ENCODE measurements around the gene SLC35A1. TPM values are rescaled to one million over a fixed set of nuclear protein-coding genes. Genes with fewer than 3 reads are reported as not detected.
A peak's percentile ranks its signal among the peaks of the same experiment; 100 is the strongest.

Gene SLC35A1
- 5.5 TPM for polyA plus RNA-seq (2013, experiment 1 of 2)
- polyA plus RNA-seq (2013, experiment 2 of 2) = 8.2 TPM

GRCh38 chr6:87472525-87473418 is at the start of gene SLC35A1:
SLC35A1 (plus strand) TSS chr6:87472974; CDS start chr6:87473004, 30 bp downstream.
- Histone ChIP-seq H3K27me3 (ENCODE audit: insufficient read depth, low read length) (no peaks in the 10 kb centered on the region), H3K9ac (ENCODE audit: low read depth, low read length) (peak within 1 kb of the TSS; percentile 68), H3K4me3 (ENCODE audit: low read length) (peak within 1 kb of the TSS; percentile 83), H3K4me1 (ENCODE audit: insufficient read depth, low read length) (peaks cover 6% of the 10 kb centered on the region; the same call in 1 of the 2 replicates), H3K36me3 (ENCODE audit: insufficient read depth, low read length) (0 out of 2 replicates have a peak, but pooled peaks cover 2% of the 10 kb centered on the region), H3K27ac (ENCODE audit: low read depth, low read length) (peak within 1 kb of the TSS; percentile 73), H3K9me3 (ENCODE audit: insufficient read depth, low read depth, low read length) (no peaks in the 10 kb centered on the region)
- under 1% methylated on average over 70 of the region's 70 CpGs for WGBS

DNA sequence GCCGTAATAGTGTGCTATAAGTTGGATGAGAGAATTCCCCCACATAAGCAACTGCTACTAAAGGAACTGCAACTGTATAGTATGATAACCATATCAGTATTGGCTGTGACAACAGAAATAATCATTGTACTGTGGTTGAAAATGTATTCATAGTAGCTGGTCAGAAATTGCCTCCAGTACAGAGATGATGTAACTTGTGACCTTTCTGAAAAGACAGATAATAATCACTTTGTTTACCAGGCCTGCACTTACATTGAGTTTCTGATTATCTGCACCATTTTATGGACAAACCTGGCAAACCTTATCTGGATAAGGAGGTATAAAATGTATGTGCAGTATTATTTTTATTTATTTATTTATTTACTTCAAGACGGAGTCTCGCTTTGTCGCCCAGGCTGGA is 46.0 kb upstream of the SLC35A1 start:
- no peak overlapping the region for H3K9ac ChIP-seq (ENCODE audit: low read depth, low read length)
- no peaks in the 10 kb centered on the region for H3K36me3 ChIP-seq (ENCODE audit: insufficient read depth, low read length)
- no peak overlapping the region for H3K27ac ChIP-seq (ENCODE audit: low read depth, low read length)
- no peaks in the 10 kb centered on the region for H3K9me3 ChIP-seq (ENCODE audit: insufficient read depth, low read depth, low read length)
- no peaks in the 10 kb centered on the region for H3K4me1 ChIP-seq (ENCODE audit: insufficient read depth, low read length)
- no peaks in the 10 kb centered on the region for H3K27me3 ChIP-seq (ENCODE audit: insufficient read depth, low read length)
- no peak overlapping the region for H3K4me3 ChIP-seq (ENCODE audit: low read length)
- 94% methylated on average over 3 of the region's 4 CpGs for WGBS

GRCh38 chr6:87430499-87430898 is 42.3 kb upstream of the SLC35A1 start:
- Histone ChIP-seq H3K9me3 (ENCODE audit: insufficient read depth, low read depth, low read length) (no peaks in the 10 kb centered on the region), H3K9ac (ENCODE audit: low read depth, low read length) (no peak overlapping the region), H3K36me3 (ENCODE audit: insufficient read depth, low read length) (no peaks in the 10 kb centered on the region), H3K4me1 (ENCODE audit: insufficient read depth, low read length) (no peaks in the 10 kb centered on the region), H3K4me3 (ENCODE audit: low read length) (no peak overlapping the region), H3K27me3 (ENCODE audit: insufficient read depth, low read length) (no peaks in the 10 kb centered on the region), H3K27ac (ENCODE audit: low read depth, low read length) (no peak overlapping the region)
- WGBS = 86% methylated on average over 3 of the region's 3 CpGs

- Histone ChIP-seq H3K9ac (ENCODE audit: low read depth, low read length) (no peak overlapping the region), H3K4me1 (ENCODE audit: insufficient read depth, low read length) (no peaks in the 10 kb centered on the region), H3K4me3 (ENCODE audit: low read length) (no peak overlapping the region), H3K36me3 (ENCODE audit: insufficient read depth, low read length) (no peaks in the 10 kb centered on the region), H3K27ac (ENCODE audit: low read depth, low read length) (no peak overlapping the region), H3K9me3 (ENCODE audit: insufficient read depth, low read depth, low read length) (no peaks in the 10 kb centered on the region), H3K27me3 (ENCODE audit: insufficient read depth, low read length) (no peaks in the 10 kb centered on the region)
- 91% methylated on average over 5 of the region's 5 CpGs for WGBS
Observed at GRCh38 chr6:87431263-87431662, 41.5 kb upstream of the SLC35A1 start.

GRCh38 chr6:87436435-87436834 is 36.3 kb upstream of the SLC35A1 start:
- Histone ChIP-seq H3K9me3 (ENCODE audit: insufficient read depth, low read depth, low read length) (no peaks in the 10 kb centered on the region), H3K4me1 (ENCODE audit: insufficient read depth, low read length) (no peaks in the 10 kb centered on the region), H3K27me3 (ENCODE audit: insufficient read depth, low read length) (no peaks in the 10 kb centered on the region), H3K4me3 (ENCODE audit: low read length) (no peak overlapping the region), H3K27ac (ENCODE audit: low read depth, low read length) (no peak overlapping the region), H3K36me3 (ENCODE audit: insufficient read depth, low read length) (no peaks in the 10 kb centered on the region), H3K9ac (ENCODE audit: low read depth, low read length) (no peak overlapping the region)
- WGBS = 24% methylated on average over 4 of the region's 4 CpGs

GRCh38 chr6:87441711-87442110 is 31.1 kb upstream of the SLC35A1 start:
- Histone ChIP-seq H3K9ac (ENCODE audit: low read depth, low read length) (no peak overlapping the region), H3K27ac (ENCODE audit: low read depth, low read length) (no peak overlapping the region), H3K4me3 (ENCODE audit: low read length) (no peak overlapping the region), H3K27me3 (ENCODE audit: insufficient read depth, low read length) (no peaks in the 10 kb centered on the region), H3K36me3 (ENCODE audit: insufficient read depth, low read length) (no peaks in the 10 kb centered on the region), H3K4me1 (ENCODE audit: insufficient read depth, low read length) (peaks cover 12% of the 10 kb centered on the region), H3K9me3 (ENCODE audit: insufficient read depth, low read depth, low read length) (no peaks in the 10 kb centered on the region)
- WGBS = 93% methylated on average over 5 of the region's 5 CpGs

DNA sequence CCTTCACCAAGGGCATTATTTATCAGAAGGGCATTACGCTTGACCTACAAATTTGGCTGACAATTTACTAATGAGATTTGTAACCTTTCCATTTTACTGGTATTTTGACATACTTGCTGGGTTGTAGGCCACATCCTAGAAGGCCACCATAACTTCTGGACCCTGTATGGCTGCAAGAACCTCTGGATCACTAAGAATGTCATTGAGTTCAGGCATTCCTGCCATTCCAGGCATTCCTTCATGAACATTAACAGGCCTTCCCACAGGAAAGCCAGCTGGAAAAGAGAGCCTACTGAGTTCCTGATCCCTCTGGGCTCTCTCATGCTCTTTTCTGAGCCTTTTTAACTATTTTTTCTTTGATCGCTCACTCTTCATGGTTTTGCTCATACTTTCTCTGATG is 28.4 kb upstream of the SLC35A1 start:
- Histone ChIP-seq H3K27ac (ENCODE audit: low read depth, low read length) (peak overlapping the region; percentile 82), H3K36me3 (ENCODE audit: insufficient read depth, low read length) (no peaks in the 10 kb centered on the region), H3K9ac (ENCODE audit: low read depth, low read length) (no peak overlapping the region), H3K4me3 (ENCODE audit: low read length) (no peak overlapping the region), H3K4me1 (ENCODE audit: insufficient read depth, low read length) (peaks cover 12% of the 10 kb centered on the region), H3K27me3 (ENCODE audit: insufficient read depth, low read length) (no peaks in the 10 kb centered on the region), H3K9me3 (ENCODE audit: insufficient read depth, low read depth, low read length) (no peaks in the 10 kb centered on the region)
- 94% methylated on average over 2 of the region's 2 CpGs for WGBS

DNA sequence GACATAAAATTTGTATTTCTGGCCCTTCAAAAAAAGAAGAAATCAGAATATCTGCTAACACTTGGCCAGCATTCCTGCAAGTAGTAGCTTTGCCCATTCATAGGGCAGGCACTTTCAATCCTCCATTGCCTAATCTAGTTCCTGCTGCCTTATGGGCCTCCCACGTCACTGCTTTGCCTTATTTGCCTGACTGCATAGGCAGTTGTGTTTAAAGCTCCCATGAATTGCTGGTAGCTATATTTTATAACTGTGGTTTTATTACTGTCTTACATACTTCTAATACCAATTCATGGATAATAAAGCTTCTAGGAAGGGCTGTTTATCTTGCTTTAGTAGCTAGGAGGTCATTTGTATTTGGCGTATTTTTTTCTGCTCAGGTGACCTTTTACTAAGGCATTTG is 7.7 kb upstream of the SLC35A1 start:
- WGBS = 91% methylated on average over 2 of the region's 2 CpGs
- no peak overlapping the region for H3K4me3 ChIP-seq (ENCODE audit: low read length)
- H3K27ac ChIP-seq (ENCODE audit: low read depth, low read length) = no peak overlapping the region
- no peaks in the 10 kb centered on the region for H3K4me1 ChIP-seq (ENCODE audit: insufficient read depth, low read length)
- no peaks in the 10 kb centered on the region for H3K27me3 ChIP-seq (ENCODE audit: insufficient read depth, low read length)
- H3K9me3 ChIP-seq (ENCODE audit: insufficient read depth, low read depth, low read length) = no peaks in the 10 kb centered on the region
- no peaks in the 10 kb centered on the region for H3K36me3 ChIP-seq (ENCODE audit: insufficient read depth, low read length)
- H3K9ac ChIP-seq (ENCODE audit: low read depth, low read length) = no peak overlapping the region

DNA sequence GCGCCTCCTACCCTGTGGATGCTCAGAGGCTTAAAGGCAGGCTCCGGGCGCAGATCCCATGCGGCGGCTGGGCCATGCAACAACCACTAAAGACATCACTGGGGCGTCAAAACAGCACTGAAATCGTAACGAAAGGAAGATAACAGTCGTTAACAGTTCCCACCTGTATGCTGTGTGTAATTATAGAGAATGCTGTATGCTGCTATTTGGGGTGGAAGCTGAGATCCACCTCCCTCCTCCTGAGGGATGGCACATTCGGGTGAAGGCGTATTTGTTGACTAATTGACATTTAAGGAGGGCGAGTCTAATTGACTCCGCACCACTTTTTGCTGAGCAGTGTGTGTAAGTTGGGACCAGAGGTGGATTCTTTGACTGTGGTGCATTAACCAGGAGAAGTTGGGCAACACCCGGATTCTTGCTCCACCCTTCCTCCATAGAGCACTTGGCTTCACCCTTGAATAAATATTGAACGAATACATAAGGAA is 687 bp downstream of the SLC35A1 start:
- peak overlapping the region; percentile 44; the same call in 1 of the 2 replicates for H3K9ac ChIP-seq (ENCODE audit: low read depth, low read length)
- no peaks in the 10 kb centered on the region for H3K27me3 ChIP-seq (ENCODE audit: insufficient read depth, low read length)
- no peaks in the 10 kb centered on the region; the same call in 1 of the 2 replicates for H3K9me3 ChIP-seq (ENCODE audit: insufficient read depth, low read depth, low read length)
- H3K4me1 ChIP-seq (ENCODE audit: insufficient read depth, low read length) = peaks cover 6% of the 10 kb centered on the region; the same call in 1 of the 2 replicates
- 9% methylated on average over 15 of the region's 15 CpGs for WGBS
- H3K36me3 ChIP-seq (ENCODE audit: insufficient read depth, low read length) = 0 out of 2 replicates have a peak, but pooled peaks cover 5% of the 10 kb centered on the region
- H3K4me3 ChIP-seq (ENCODE audit: low read length) = peak overlapping the region; percentile 83
- H3K27ac ChIP-seq (ENCODE audit: low read depth, low read length) = no peak overlapping the region

- Histone ChIP-seq H3K9me3 (ENCODE audit: insufficient read depth, low read depth, low read length) (no peaks in the 10 kb centered on the region; the same call in 1 of the 2 replicates), H3K27ac (ENCODE audit: low read depth, low read length) (no peak overlapping the region), H3K4me3 (ENCODE audit: low read length) (no peak overlapping the region), H3K4me1 (ENCODE audit: insufficient read depth, low read length) (peaks cover 6% of the 10 kb centered on the region), H3K27me3 (ENCODE audit: insufficient read depth, low read length) (no peaks in the 10 kb centered on the region), H3K9ac (ENCODE audit: low read depth, low read length) (no peak overlapping the region), H3K36me3 (ENCODE audit: insufficient read depth, low read length) (0 out of 2 replicates have a peak, but pooled peaks cover 8% of the 10 kb centered on the region)
- WGBS = 100% methylated on average over 3 of the region's 3 CpGs
Observed at GRCh38 chr6:87481931-87482330, 9.2 kb downstream of the SLC35A1 start.

DNA sequence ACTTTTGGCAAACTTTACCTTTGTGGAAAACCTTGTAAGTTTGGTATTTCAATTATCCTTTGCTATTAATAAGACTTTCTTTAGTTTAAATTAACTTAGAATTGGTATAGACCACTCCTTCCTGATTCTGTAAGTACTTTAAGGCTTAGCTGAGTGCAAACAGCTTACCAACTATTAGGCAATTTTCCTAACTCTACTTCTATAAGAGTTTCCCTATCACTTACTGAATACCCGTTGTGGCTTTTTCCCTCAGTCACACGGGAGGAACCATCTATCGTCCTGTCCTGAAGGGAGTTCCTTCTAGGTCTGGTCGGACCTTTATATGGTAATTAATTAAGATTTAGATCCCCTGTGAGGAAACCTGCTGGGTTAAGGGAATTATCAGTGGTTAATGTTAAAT is 9.6 kb downstream of the SLC35A1 start:
- H3K27ac ChIP-seq (ENCODE audit: low read depth, low read length) = no peak overlapping the region
- H3K36me3 ChIP-seq (ENCODE audit: insufficient read depth, low read length) = 0 out of 2 replicates have a peak, but pooled peaks cover 8% of the 10 kb centered on the region
- 94% methylated on average over 4 of the region's 4 CpGs for WGBS
- peaks cover 8% of the 10 kb centered on the region for H3K4me1 ChIP-seq (ENCODE audit: insufficient read depth, low read length)
- H3K27me3 ChIP-seq (ENCODE audit: insufficient read depth, low read length) = no peaks in the 10 kb centered on the region
- no peak overlapping the region for H3K4me3 ChIP-seq (ENCODE audit: low read length)
- no peaks in the 10 kb centered on the region; the same call in 1 of the 2 replicates for H3K9me3 ChIP-seq (ENCODE audit: insufficient read depth, low read depth, low read length)
- H3K9ac ChIP-seq (ENCODE audit: low read depth, low read length) = no peak overlapping the region
